NT2/D1 (cell line): ENCODE measurements around the gene RLF.

ENCODE experiments used
- SUZ12 ChIP-seq: IDR thresholded peaks from 2 replicates; pipeline ENCODE4 v1.6.1; 2011; ENCODE audit not compliant: insufficient read length, insufficient read depth; ENCODE audit errors: extremely low read depth
- YY1 ChIP-seq: IDR thresholded peaks from 2 replicates; pipeline ENCODE4 v1.6.1; 2011; ENCODE audit not compliant: insufficient read length, insufficient read depth
- ZNF274 ChIP-seq: IDR thresholded peaks from 2 replicates; pipeline ENCODE4 v1.6.1; 2011; ENCODE audit warnings: mild to moderate bottlenecking, low read depth, low read length

DNA sequence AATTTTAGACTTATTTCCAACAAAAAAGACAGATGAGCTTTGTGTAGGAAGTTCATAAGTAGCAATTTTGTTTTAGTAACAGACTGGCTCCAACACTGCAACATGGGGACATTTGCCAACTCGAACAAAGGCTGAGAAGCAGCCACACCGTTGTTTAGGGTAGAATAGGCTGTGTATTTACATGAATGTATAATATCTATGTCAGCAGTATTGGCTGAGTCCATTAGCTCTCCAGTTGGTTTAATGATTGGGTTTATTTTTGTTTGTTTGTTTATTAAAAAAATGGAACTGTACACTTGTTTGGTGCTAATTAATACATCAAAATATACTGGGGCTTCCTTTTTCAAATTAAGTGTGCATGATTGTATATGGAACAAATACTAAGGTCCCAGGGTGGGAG is 79.2 kb downstream of the RLF start:
- TF ChIP-seq YY1: no peak
- TF ChIP-seq SUZ12: no peak
- no peak for TF ChIP-seq ZNF274
